ENCODE results near the gene ASPG.

GRCh38 chr14:104103061-104103445 is 17.6 kb downstream of the ASPG start:
- TF ChIP-seq CTCF (optimal IDR thresholded peaks at IDR 0.05 in 1 of 3, IDR thresholded peaks at IDR 0.05 in 1 of 3, conservative IDR thresholded peaks at IDR 0.05 in 1 of 3; ENCODE audit: extremely low read depth in 1 of 3, insufficient read depth in 2 of 3, low read length in 3 of 3): no peak
- no peak for TF ChIP-seq EZH2 (IDR thresholded peaks at IDR 0.05; ENCODE audit: low read length)

All from keratinocyte (primary cell).